Measurements from ENCODE around the gene MCC. TPM values are rescaled to one million over a fixed set of nuclear protein-coding genes. Genes with fewer than 3 reads are reported as not detected.

Gene MCC
- total RNA-seq, 2 donors from 2014 or later = 164 to 187 TPM

- Mint-ChIP-seq H3K9me3 (no peaks in the 10 kb centered on the region), H3K4me3 (no peak overlapping the region), H3K27ac (no peak overlapping the region), H3K27me3 (ENCODE audit: insufficient read depth) (no peaks in the 10 kb centered on the region), H3K36me3 (ENCODE audit: low read depth) (peaks cover 62% of the 10 kb centered on the region), H3K4me1 (peaks cover 57% of the 10 kb centered on the region)
- TF ChIP-seq CTCF (conservative IDR thresholded peaks at IDR 0.05) = no peak
- H3K36me3 ChIP-seq (ENCODE audit: control insufficient read depth, insufficient read depth, low read length) = peaks cover 79% of the 10 kb centered on the region
- no peak overlapping the region for H3K27ac ChIP-seq (ENCODE audit: low read depth, low read length)
- H3K4me3 ChIP-seq (ENCODE audit: low read length) = no peak overlapping the region
- peaks cover 9% of the 10 kb centered on the region for H3K9me3 ChIP-seq (ENCODE audit: control insufficient read depth, low read length)
- peaks cover 20% of the 10 kb centered on the region for H3K4me1 ChIP-seq (ENCODE audit: control insufficient read depth, insufficient read depth, low read length)
- H3K27me3 ChIP-seq (ENCODE audit: control insufficient read depth, insufficient read depth, low read length, poor library complexity, severe bottlenecking) = no peaks in the 10 kb centered on the region
- no peak overlapping the region for H3K9ac ChIP-seq (ENCODE audit: extremely low read depth, low read length, poor library complexity, severe bottlenecking)
- DNase-seq = no peak
Observed at GRCh38 chr5:113188436-113188835, 299.8 kb downstream of the MCC start.

- Histone ChIP-seq H3K4me3 (ENCODE audit: low read length) (no peak overlapping the region), H3K9ac (ENCODE audit: extremely low read depth, low read length, poor library complexity, severe bottlenecking) (no peak overlapping the region), H3K36me3 (ENCODE audit: control insufficient read depth, insufficient read depth, low read length) (peaks cover 79% of the 10 kb centered on the region), H3K4me1 (ENCODE audit: control insufficient read depth, insufficient read depth, low read length) (peaks cover 20% of the 10 kb centered on the region), H3K27me3 (ENCODE audit: control insufficient read depth, insufficient read depth, low read length, poor library complexity, severe bottlenecking) (no peaks in the 10 kb centered on the region), H3K27ac (ENCODE audit: low read depth, low read length) (no peak overlapping the region), H3K9me3 (ENCODE audit: control insufficient read depth, low read length) (peaks cover 4% of the 10 kb centered on the region)
- DNase-seq = no peak
- H3K36me3 Mint-ChIP-seq (ENCODE audit: low read depth) = peaks cover 62% of the 10 kb centered on the region
- H3K9me3 Mint-ChIP-seq = no peaks in the 10 kb centered on the region
- peaks cover 61% of the 10 kb centered on the region for H3K4me1 Mint-ChIP-seq
- 93 to 97% methylated on average over 3 of the region's 3 CpGs for WGBS, 2 experiments (ENCODE audit: insufficient coverage in 1 of 2, insufficient read length in 1 of 2)
- no peaks in the 10 kb centered on the region for H3K27me3 Mint-ChIP-seq (ENCODE audit: insufficient read depth)
- H3K4me3 Mint-ChIP-seq = no peak overlapping the region
- TF ChIP-seq CTCF (conservative IDR thresholded peaks at IDR 0.05) = no peak
- H3K27ac Mint-ChIP-seq = no peak overlapping the region
Observed at GRCh38 chr5:113187906-113188305, 300.3 kb downstream of the MCC start.

- Histone ChIP-seq H3K4me3 (ENCODE audit: low read length) (no peak overlapping the region), H3K36me3 (ENCODE audit: control insufficient read depth, insufficient read depth, low read length) (peaks cover 79% of the 10 kb centered on the region), H3K9ac (ENCODE audit: extremely low read depth, low read length, poor library complexity, severe bottlenecking) (no peak overlapping the region), H3K4me1 (ENCODE audit: control insufficient read depth, insufficient read depth, low read length) (peaks cover 23% of the 10 kb centered on the region), H3K27ac (ENCODE audit: low read depth, low read length) (no peak overlapping the region), H3K27me3 (ENCODE audit: control insufficient read depth, insufficient read depth, low read length, poor library complexity, severe bottlenecking) (no peaks in the 10 kb centered on the region), H3K9me3 (ENCODE audit: control insufficient read depth, low read length) (no peaks in the 10 kb centered on the region)
- Mint-ChIP-seq H3K9me3 (no peaks in the 10 kb centered on the region), H3K27me3 (ENCODE audit: insufficient read depth) (no peaks in the 10 kb centered on the region), H3K27ac (no peak overlapping the region), H3K4me3 (no peak overlapping the region), H3K36me3 (ENCODE audit: low read depth) (peaks cover 54% of the 10 kb centered on the region), H3K4me1 (peaks cover 67% of the 10 kb centered on the region)
- DNase-seq = no peak
- 83 to 87% methylated on average over 2 to 7 of the region's 7 CpGs for WGBS, 2 experiments (ENCODE audit: insufficient coverage in 1 of 2, insufficient read length in 1 of 2)
- no peak for TF ChIP-seq CTCF (conservative IDR thresholded peaks at IDR 0.05)
Observed at GRCh38 chr5:113186061-113186460, 302.2 kb downstream of the MCC start.
